Testis (tissue), 3 donors: ENCODE data around the gene PCDH12. TPM values are rescaled to one million over a fixed set of nuclear protein-coding genes. Genes with fewer than 3 reads are reported as not detected.

ENCODE experiments used
- DNase-seq: peaks from one replicate; pipeline ENCODE4 v3.0.0-alpha.2; 2019
- H3K27ac ChIP-seq, 2 donors: fragments of 200-600 bp; sonication (generic); one replicate each; pipeline ENCODE4 v1.5.1; 2019
- H3K27me3 ChIP-seq: fragments of 200-600 bp; sonication (generic); one replicate; pipeline ENCODE4 v1.5.1; 2019
- H3K36me3 ChIP-seq: fragments of 200-600 bp; sonication (generic); one replicate; pipeline ENCODE4 v1.5.1; 2017; ENCODE audit warnings: low read depth; ENCODE audit errors: missing control alignments
- H3K4me1 ChIP-seq: fragments of 200-600 bp; sonication (generic); one replicate; pipeline ENCODE4 v1.5.1; 2019
- H3K4me3 ChIP-seq, 2 donors: fragments of 200-600 bp; sonication (generic); one replicate each; pipeline ENCODE4 v1.5.1; 2017 to 2019
- H3K9me3 ChIP-seq: fragments of 200-600 bp; sonication (generic); one replicate; pipeline ENCODE4 v1.5.1; 2017
- POLR2A ChIP-seq: fragments of 450-650 bp; IDR thresholded peaks from one replicate; pipeline ENCODE4 v1.6.1; 2017; ENCODE audit warnings: antibody characterized with exemption, mild to moderate bottlenecking, moderate library complexity
- WGBS, 2 donors: methylation state at CpG; one replicate each; pipeline ENCODE4 v1.1.5; 2018; 5-methylcytosine and 5-hydroxymethylcytosine counted together
- intact Hi-C: fragments of 100-400 bp; cut with DNase I; formaldehyde crosslinking; loops from one replicate; pipeline ENCODE4 v1.15.1; 2023; ENCODE audit warnings: low total_unique reads
- polyA plus RNA-seq: library from polyadenylated mRNA; stranded (reverse); fragments of 350-450 nt; fragmentation: Illumina TruSeq; extraction: RNeasy Lipid Tissue Mini Kit (QIAGEN cat#74804); gene quantifications from one replicate; pipeline ENCODE4 v1.2.3, GENCODE V29; 2014; ENCODE audit warnings: low read depth, low replicate concordance; ENCODE audit not compliant: insufficient read depth
- total RNA-seq, 2 donors: library from RNA; depleted of rRNA; stranded (reverse); fragments of >200 nt; gene quantifications; one replicate each; pipeline ENCODE4 v1.2.3, GENCODE V29; 2016
- TF ChIP-seq, protein P1 (sequence below), 3 experiments: fragments of 450-650 bp in 2 of 3; fragments of 200-600 bp in 1 of 3; sonication (generic) in 1 of 3; IDR thresholded peaks; one replicate each; pipeline ENCODE4 v1.5.1; 2016 to 2019; ENCODE audit warnings: antibody characterized with exemption in 3 of 3, mild to moderate bottlenecking in 2 of 3, moderate library complexity in 1 of 3

The PCDH12 gene
- total and polyA plus RNA-seq, 3 donors from 2014 or later, result 0.31 to 2.0 (median 1.6) TPM

GRCh38 chr5:141902015-141902814 is 55.8 kb downstream of the PCDH12 start:
- Histone ChIP-seq H3K36me3 (no peaks in the 10 kb centered on the region), H3K4me1 (peaks cover 9% of the 10 kb centered on the region), H3K27me3 (no peaks in the 10 kb centered on the region), H3K9me3 (no peaks in the 10 kb centered on the region), H3K4me3 (no peak overlapping the region), H3K27ac (no peak overlapping the region)
- 50 to 57% methylated on average over 5 of the region's 5 CpGs for WGBS, 2 donors
- DNase-seq, result peak; percentile 40
- TF ChIP-seq, protein P1, sequence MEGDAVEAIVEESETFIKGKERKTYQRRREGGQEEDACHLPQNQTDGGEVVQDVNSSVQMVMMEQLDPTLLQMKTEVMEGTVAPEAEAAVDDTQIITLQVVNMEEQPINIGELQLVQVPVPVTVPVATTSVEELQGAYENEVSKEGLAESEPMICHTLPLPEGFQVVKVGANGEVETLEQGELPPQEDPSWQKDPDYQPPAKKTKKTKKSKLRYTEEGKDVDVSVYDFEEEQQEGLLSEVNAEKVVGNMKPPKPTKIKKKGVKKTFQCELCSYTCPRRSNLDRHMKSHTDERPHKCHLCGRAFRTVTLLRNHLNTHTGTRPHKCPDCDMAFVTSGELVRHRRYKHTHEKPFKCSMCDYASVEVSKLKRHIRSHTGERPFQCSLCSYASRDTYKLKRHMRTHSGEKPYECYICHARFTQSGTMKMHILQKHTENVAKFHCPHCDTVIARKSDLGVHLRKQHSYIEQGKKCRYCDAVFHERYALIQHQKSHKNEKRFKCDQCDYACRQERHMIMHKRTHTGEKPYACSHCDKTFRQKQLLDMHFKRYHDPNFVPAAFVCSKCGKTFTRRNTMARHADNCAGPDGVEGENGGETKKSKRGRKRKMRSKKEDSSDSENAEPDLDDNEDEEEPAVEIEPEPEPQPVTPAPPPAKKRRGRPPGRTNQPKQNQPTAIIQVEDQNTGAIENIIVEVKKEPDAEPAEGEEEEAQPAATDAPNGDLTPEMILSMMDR (IDR thresholded peaks at IDR 0.05), result no peak
- no peak for TF ChIP-seq POLR2A
- intact Hi-C loops, result no loop called here

- peaks cover 9% of the 10 kb centered on the region for H3K4me1 ChIP-seq
- H3K36me3 ChIP-seq, result no peaks in the 10 kb centered on the region
- 79 to 89% methylated on average over 2 of the region's 2 CpGs for WGBS, 2 donors
- intact Hi-C loops, result no loop called here
- H3K27ac ChIP-seq, result no peak overlapping the region
- no peak for DNase-seq
- H3K9me3 ChIP-seq, result no peaks in the 10 kb centered on the region
- no peaks in the 10 kb centered on the region for H3K27me3 ChIP-seq
- no peak for TF ChIP-seq POLR2A
- TF ChIP-seq, protein P1 (IDR thresholded peaks at IDR 0.05), result no peak
- no peak overlapping the region for H3K4me3 ChIP-seq
Observed at GRCh38 chr5:141898448-141899049, 59.5 kb downstream of the PCDH12 start.

DNA sequence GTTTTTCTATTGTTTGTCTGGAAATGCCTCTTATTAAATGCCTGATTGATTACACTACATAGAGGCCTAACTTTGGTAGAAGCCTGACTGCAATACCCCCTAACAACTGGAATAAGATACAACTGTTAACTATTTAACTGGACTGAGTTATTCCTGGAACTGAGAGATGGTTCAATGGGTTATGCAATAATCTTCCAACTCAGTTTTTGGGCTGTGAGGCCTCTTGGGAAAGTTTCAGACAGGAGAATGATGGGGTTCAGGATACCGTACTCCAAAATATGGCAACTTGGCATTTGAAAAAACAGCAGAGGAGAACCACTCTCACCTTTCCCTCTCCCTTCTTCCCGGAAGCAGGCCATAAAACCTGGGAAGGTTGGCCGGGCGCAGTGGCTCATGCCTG is 60.6 kb downstream of the PCDH12 start:
- no peaks in the 10 kb centered on the region for H3K36me3 ChIP-seq
- 83 to 88% methylated on average over 4 of the region's 4 CpGs for WGBS, 2 donors
- peaks cover 3% of the 10 kb centered on the region for H3K4me1 ChIP-seq
- H3K4me3 ChIP-seq, result no peak overlapping the region
- H3K9me3 ChIP-seq, result no peaks in the 10 kb centered on the region
- no peak overlapping the region for H3K27ac ChIP-seq
- no peak for DNase-seq
- intact Hi-C loops, result no loop called here
- TF ChIP-seq, protein P1 (IDR thresholded peaks at IDR 0.05), result no peak
- TF ChIP-seq POLR2A, result no peak
- no peaks in the 10 kb centered on the region for H3K27me3 ChIP-seq

Other genes starting within 250 kb of the PCDH12 start
- gene PCDH1, start 79.8 kb downstream of the PCDH12 start, total RNA-seq, result 10 to 100 TPM in 1 of 2 donors, 1 to 10 TPM in 1; 9.6 to 10.6 TPM
- 5.6 TPM for gene PCDH1, start 79.8 kb downstream of the PCDH12 start, polyA plus RNA-seq
- gene DELE1, start 34.3 kb downstream of the PCDH12 start, total RNA-seq, result 10 to 100 TPM; 69.9 to 75.8 TPM
- 51.2 TPM for gene DELE1, start 34.3 kb downstream of the PCDH12 start, polyA plus RNA-seq
- 100 to 1,000 TPM in 1 of 2 donors, 10 to 100 TPM in 1; 98.8 to 101 TPM for gene RNF14, start 10.9 kb upstream of the PCDH12 start, total RNA-seq
- 149 TPM for gene RNF14, start 10.9 kb upstream of the PCDH12 start, polyA plus RNA-seq
- gene GNPDA1, start 54.8 kb upstream of the PCDH12 start, total RNA-seq, result 10 to 100 TPM; 32.9 to 49.4 TPM
- gene GNPDA1, start 54.8 kb upstream of the PCDH12 start, polyA plus RNA-seq, result 53.4 TPM
- gene NDFIP1, start 150.6 kb upstream of the PCDH12 start, total RNA-seq, result 100 to 1,000 TPM; 292 to 319 TPM
- gene NDFIP1, start 150.6 kb upstream of the PCDH12 start, polyA plus RNA-seq, result 88.7 TPM